ENCODE measurements around the gene KLF12.

The KLF12 gene

DNA sequence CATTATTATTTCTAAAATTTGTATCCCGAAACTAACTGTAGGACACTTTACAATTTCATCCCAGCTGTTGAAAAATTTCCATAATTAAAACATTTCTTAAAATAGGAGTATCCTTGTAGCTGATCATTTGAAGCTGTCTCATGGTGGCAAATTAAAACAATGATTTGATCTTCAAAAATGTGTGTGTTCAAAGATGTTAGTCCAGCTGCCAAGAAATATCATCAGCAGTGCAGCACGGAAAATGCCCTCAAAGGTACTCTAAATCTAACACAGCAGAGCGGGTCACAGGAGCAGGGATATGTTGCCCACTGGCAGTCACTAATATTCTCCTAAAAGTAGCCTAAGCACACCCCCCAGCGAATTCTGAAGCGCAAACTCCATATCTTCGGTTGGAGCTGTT lies 31.0 kb downstream of the KLF12 start:
- no peak for TF ChIP-seq ZNF274 (IDR thresholded peaks at IDR 0.05; ENCODE audit: low read depth, low read length)
- no peak overlapping the region for H3K4me3 ChIP-seq (ENCODE audit: low read length)

DNA sequence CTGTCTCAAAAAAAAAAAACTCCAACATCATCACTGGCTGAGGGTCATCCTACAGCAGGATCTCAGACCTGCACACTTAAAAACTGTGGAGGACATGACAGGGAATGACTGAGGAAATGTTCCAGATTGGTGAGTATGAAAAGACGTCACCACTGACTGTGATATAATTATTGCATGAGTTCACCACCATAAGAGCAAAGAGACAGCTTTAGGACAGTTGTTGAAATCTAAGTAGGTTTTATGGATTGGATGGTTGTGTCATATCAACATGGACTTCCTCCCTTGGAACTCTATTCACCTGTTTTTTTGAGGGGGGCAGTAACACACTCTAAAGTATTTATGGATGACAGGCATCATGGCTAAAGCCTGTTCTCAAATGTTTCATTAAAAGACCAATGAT lies 31.5 kb downstream of the KLF12 start:
- TF ChIP-seq ZNF274 (IDR thresholded peaks at IDR 0.05; ENCODE audit: low read depth, low read length), result no peak
- no peak overlapping the region for H3K4me3 ChIP-seq (ENCODE audit: low read length)

DNA sequence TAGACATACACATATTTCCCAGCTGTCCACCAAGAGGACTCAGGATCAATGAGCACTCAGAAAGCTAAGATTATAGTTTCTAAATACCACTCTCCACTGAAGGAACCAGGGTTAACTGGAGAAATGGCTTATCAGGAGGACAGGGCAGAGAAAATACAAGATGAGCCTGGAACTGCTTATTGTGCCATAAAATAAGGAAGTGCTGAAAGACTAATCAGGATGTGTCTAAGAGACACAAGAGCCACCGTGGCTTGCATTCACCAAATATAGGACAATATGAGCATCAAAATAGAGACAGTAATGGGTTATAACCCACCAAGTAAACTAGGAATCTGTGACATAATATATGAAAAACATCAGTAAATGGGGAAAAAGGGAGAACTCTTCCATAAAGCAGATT lies 32.8 kb downstream of the KLF12 start:
- H3K4me3 ChIP-seq (ENCODE audit: low read length), result no peak overlapping the region
- no peak for TF ChIP-seq ZNF274 (IDR thresholded peaks at IDR 0.05; ENCODE audit: low read depth, low read length)

DNA sequence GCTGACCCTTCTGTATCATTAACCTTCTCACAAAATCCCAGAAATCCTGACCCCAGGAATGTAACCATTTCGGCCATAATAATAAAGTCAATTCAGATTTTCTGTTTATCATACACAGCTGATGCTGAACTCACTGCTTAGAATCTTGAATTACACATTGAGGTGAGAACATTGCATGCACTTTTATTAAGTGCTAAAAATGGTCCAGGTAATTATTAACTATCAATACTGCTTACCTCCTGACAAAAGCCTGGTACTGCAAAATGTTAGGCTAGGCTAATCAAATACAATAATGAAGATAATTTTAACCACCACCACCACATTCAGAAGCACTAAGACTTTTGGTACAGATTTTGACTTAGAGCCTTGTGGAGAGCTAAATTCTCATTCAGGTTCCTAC lies 36.1 kb downstream of the KLF12 start:
- H3K4me3 ChIP-seq (ENCODE audit: low read length), result no peak overlapping the region
- TF ChIP-seq ZNF274 (IDR thresholded peaks at IDR 0.05; ENCODE audit: low read depth, low read length), result no peak

DNA sequence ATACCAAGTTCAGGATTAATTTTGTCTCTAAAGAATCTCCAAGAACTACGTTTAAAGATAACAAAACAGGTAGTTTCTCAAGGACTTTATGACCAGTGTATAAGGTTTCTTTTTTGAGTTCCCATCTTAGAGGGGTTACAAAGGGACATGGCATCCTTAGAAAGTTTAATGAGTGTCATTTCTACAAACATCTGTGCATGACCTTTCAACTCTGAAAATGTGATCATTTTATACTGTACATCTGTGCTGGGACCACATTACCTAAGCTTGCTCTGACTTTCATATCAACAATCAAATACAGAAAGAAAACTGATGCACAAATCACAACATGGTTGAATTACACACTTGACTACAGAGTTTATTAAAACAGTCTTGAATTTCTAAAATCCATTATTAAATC lies 37.1 kb downstream of the KLF12 start:
- no peak for TF ChIP-seq ZNF274 (IDR thresholded peaks at IDR 0.05; ENCODE audit: low read depth, low read length)
- no peak overlapping the region for H3K4me3 ChIP-seq (ENCODE audit: low read length)

DNA sequence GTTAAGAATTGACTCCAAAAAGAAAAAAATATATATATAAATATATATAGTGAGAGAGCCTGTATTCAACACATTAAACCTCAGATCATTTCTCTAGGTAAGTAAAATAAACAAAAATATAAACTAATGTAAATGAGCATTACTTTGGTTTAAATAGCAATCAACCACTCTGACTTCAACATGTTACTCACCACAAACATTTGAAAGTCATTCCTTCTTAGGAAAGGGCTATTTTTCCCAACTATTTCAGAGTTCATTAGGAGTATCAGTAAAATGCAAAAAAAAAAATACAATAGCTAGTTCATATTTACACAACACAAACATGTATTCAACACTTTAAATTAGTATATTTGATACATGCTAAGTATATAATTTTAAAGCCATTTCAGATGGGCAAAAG lies 40.5 kb downstream of the KLF12 start:
- H3K4me3 ChIP-seq (ENCODE audit: low read length), result no peak overlapping the region
- TF ChIP-seq ZNF274 (IDR thresholded peaks at IDR 0.05; ENCODE audit: low read depth, low read length), result no peak

DNA sequence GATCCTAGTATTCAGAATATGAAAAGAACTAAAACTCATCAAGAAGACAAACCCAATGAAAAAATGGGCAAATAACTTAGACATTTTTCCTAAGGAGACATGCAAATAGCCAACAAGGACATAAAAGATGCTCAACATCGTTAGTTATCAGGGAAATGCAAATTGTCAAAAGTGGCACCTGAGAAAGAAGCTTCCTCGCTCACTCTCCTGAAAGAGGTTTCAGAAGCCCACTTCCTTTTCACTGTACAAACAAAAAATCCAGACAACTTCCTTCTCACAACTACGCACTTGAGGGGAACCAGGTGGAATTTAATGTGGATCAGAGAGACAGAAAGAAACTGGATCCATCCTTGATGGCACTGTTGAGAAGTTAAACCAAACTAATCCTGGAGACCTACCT lies 41.5 kb downstream of the KLF12 start:
- no peak for TF ChIP-seq ZNF274 (IDR thresholded peaks at IDR 0.05; ENCODE audit: low read depth, low read length)
- H3K4me3 ChIP-seq (ENCODE audit: low read length), result no peak overlapping the region

DNA sequence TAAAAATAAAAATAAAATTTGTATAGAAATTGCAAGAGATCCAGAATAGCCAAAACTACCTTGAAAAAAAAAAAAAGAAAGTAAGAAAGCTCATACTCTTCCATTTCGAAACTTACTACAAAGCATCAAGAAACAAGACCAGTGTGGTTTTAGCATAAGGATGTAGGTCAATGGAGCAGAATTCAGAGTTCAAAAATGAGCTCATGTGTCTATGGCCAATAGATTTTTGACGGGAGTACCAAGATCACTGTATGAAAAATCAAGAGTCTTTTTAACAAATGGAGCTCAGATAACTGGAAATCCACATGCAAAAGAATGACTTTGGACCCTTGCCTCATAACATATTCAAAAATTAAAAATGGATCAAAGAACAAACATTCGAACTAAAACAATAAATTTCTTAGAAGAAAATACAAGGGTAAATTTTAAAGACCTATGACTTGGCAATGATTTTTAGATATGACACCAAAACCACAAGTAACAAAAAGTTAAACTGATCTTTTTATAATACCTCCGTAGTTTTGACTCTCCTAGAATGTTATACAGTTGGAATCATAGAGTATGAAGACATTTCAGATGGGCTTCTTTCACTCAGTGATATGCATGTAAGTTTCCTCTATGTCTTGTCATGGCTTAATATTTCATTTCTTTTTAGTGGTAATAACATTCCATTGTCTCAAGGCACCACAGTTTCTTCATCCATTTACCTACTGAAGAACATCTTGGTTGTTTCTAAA lies 43.2 kb downstream of the KLF12 start:
- no peak overlapping the region for H3K4me3 ChIP-seq (ENCODE audit: low read length)
- TF ChIP-seq ZNF274 (IDR thresholded peaks at IDR 0.05; ENCODE audit: low read depth, low read length), result no peak

DNA sequence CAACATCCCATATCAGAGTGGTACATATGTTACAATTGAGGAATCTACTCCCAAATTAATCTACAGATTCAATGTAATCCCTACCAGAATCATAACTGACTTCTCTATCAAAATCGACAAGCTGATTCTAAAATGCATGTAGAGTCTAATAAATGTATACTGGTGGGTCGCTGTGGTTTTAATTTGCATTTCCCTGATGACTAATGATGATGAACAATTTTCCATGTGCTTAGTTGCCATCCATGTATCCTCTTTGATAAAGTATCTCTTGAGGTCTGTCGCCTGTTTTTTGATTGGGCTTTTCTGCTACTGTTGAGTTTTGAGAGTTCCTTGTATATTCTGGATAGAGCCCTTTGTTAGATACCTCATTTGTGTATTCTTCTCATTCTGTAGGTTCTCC lies 43.8 kb downstream of the KLF12 start:
- TF ChIP-seq ZNF274 (IDR thresholded peaks at IDR 0.05; ENCODE audit: low read depth, low read length), result no peak
- H3K4me3 ChIP-seq (ENCODE audit: low read length), result no peak overlapping the region

DNA sequence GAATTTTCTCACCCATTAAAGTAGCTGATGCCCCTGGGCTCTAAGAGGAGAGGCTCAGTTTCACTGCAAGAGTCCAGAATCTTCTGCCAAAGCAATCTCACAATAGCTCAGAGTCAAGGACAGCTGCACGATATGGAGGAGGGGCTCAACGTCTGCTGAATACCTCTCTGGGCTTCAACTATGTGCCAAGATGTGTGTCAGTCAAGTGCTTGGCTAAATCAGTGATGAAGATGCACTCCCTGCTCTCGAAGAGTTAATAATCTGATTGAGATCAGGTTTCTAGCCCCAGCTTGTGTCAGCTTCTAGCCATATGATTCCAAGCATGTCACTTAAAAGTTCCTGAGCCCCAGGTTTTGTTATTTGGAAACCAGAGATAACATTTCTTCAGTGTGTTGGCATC lies 46.8 kb downstream of the KLF12 start:
- no peak overlapping the region for H3K4me3 ChIP-seq (ENCODE audit: low read length)
- no peak for TF ChIP-seq ZNF274 (IDR thresholded peaks at IDR 0.05; ENCODE audit: low read depth, low read length)
